GM18507 (cell line): ENCODE measurements around the gene C1orf21.

Experiments
- DNase-seq: peaks from one replicate; pipeline ENCODE4 v3.0.0; 2011; ENCODE audit warnings: low read depth; ENCODE audit not compliant: insufficient read length; ENCODE audit errors: extremely low spot score
- FAIRE-seq: peaks from 2 replicates; lab custom pipeline; 2011; peaks lifted over from hg19 to GRCh38; lab: Jason Lieb, UNC

The C1orf21 gene

DNA sequence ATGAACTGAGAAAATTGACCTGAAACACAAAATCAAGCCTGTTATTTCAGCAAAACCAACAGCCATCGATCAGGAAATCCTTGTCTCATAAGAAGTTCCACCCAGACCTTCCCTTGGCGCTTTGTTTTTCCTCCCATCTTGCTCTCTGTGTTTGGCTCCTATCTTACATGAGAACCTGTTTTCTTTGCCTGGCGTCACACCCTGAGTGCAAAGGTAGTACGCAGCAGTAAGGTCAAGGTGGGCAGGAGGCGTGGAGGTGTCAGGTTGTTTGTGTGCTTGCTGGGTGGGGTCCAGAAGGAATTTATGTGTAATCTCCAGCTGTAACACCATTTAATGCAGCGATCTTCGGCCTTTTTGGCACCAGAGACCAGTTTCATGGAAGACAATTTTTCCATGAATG is 50.5 kb downstream of the C1orf21 start:
- FAIRE-seq (no peak), DNase-seq (no peak)

DNA sequence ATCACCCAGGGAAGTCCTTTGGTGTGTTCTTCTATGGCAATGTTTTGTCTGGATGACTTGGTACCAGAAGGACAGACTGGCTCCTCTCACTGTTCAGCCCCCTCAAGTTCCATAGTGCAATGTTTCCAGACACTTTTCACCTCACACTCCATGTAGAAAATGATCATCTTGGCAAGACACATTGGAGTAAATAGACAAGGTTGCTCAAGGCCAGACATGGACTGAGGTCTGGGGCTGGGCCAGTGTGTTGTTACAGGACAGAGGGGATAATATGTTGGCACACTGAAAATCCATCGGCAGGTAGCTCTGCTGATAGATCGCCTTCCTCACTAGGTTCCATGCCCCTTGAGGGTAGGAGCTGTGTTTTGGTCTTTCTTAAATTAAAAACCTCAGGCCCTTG is 51.5 kb downstream of the C1orf21 start:
- no peak for DNase-seq
- FAIRE-seq, result no peak

GRCh38 chr1:184442260-184442659 is 55.4 kb downstream of the C1orf21 start:
- DNase-seq (no peak), FAIRE-seq (no peak)

DNA sequence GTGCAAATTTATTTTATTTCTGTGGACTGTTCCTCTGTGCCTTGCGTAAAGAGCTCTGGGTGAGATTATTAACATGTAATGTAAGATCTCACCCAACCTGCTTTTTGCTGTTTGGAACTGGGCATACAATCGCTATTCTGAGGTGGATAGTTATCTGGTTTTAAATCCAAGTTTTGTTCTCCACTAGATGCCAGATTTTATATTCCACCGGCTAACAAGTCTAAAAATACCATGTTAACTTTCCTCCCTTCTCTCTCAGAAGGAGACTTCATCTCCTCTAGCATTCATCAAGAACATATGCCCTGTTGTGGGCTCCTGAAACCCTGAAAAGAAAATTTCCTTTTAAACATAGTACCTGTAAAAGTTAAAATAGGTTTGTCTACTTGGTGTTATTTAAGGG is 56.4 kb downstream of the C1orf21 start:
- FAIRE-seq, result no peak
- no peak for DNase-seq

DNA sequence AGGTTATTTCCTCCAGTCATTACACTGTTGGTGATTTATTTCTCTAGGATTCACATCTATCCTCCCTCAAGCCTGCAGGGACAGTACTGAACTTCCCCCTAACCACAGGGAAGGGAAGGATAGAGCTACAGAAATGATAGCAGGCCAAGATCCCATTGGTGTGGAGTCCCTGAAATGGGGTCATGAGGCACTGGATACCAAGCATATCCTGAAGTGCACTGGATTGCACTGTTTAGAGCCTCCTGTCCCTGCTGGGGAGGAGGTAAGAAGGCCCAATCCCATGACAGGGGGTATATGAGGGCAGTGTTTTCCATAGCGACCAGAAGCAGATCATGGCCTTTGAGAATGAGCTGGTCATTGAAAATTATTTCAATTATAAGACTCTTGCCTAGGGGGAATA is 56.8 kb downstream of the C1orf21 start:
- no peak for DNase-seq
- FAIRE-seq, result no peak

DNA sequence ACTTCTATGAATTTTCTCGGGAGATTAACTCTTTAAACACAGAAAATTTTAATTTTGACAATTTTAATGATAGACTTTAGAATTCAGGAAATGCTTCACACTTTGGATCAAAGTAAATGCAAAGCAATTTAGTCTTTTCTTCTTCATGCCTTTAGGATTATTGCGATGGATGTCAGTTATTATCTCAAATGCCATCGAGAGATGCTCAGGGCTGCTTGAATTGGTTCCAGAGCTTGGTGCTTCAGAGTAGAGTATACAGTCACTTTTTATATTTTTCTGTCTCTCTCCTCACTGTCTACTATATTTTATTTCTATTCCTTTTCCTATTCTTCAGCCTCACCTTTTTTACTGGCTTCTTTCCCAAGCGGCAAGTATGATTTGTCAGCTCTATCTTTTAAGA is 59.2 kb downstream of the C1orf21 start:
- FAIRE-seq, result no peak
- no peak for DNase-seq

- FAIRE-seq (no peak), DNase-seq (no peak)
Observed at GRCh38 chr1:184447651-184448185, 60.9 kb downstream of the C1orf21 start.

GRCh38 chr1:184449916-184450315 is 63.1 kb downstream of the C1orf21 start:
- DNase-seq (no peak), FAIRE-seq (no peak)

GRCh38 chr1:184455786-184456185 is 69.0 kb downstream of the C1orf21 start:
- FAIRE-seq (no peak), DNase-seq (no peak)

GRCh38 chr1:184456189-184456588 is 69.4 kb downstream of the C1orf21 start:
- DNase-seq, result no peak
- FAIRE-seq, result no peak

DNA sequence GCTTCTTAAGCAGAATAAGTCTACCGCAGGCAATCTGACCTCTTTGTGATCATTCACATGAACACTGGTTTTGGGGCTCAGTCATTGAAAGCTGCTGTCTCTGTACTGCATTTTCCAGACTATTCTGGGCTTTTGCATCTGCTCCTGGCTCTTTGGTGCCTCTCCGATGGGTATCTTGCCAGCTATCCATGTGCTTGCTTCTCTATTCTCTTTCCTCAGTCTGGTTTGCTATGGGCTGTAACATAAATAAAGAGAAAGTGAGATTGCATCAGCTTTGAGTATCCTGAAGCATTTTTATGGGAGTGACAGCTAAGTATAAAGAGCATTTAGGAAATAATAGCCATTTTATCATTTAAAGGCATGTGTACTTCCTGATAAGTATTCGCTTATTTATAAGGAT is 70.7 kb downstream of the C1orf21 start:
- DNase-seq (no peak), FAIRE-seq (no peak)

DNA sequence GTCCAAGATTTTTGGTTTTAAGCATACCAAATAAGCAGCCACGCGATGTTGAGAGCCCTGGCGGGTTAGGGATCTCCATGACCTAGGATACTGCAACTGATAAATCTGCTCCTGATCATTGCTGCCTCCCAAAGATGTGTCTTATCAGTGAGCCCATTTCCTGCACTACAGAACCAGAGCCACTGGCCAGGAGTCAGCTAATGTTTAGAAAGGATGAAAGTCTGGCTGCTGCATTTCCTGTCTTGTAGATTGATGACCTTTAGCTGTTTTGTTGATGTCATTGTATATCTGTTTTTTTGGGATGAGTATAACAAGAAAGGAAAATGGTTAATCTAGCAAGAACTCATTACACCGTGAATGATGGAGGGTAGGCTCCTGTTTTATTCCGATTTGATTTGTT is 74.5 kb downstream of the C1orf21 start:
- DNase-seq, result no peak
- FAIRE-seq, result no peak

DNA sequence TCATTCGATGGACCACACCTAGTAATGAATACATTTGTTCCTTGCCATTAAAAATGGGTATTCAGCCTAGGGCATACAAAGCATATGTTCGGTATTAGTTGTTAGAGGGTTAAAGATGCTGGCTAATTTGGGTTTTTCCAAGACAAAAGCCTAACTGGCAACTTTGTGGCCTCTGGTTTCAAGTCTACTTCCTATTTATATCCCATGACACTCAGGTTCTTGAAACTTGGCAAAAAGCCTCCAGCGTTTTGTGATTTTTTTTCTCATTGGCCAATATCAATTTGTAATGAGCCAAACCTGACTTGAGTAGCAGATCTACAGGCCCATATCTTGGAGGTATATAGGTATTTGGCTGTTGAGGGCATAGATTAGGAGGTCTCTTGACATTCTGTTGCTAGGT is 75.3 kb downstream of the C1orf21 start:
- DNase-seq (no peak), FAIRE-seq (no peak)

DNA sequence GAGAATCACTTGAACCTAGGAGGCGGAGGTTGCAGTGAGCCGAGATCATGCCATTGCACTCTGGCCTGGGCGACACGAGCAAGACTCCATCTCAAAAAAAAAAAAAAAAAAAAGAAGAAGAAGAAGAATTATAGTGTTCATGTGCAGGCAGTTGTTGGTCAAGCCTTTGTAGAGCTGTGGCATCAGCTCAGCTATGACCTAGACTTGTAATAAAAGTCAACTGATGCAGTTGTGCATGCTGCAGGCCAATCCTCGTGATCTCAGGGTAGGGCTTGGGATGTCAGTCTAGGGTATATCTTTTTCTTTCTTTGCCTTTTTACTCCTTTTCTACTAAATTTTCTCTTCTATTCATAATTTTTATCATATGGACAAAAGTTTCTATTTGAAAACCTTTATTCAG is 76.2 kb downstream of the C1orf21 start:
- DNase-seq, result no peak
- FAIRE-seq, result no peak

DNA sequence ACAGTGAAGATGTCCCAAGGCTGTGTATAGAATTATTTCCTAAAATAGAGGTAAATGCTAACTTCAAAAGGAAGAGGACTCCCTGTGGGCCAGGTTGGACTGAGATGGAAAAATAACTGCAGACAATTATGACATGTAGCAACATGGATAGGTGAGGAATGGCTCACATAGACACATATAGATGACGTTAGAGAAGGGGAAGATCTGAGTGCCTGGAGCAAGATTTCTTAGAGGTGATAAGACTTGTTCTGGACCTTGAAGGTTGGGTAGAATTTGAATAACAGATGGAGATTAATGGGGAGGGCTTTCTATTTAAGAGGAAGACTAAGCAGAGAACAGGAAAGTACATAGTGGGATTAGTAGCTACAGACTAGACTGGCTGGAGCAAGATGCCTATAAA is 76.9 kb downstream of the C1orf21 start:
- DNase-seq (no peak), FAIRE-seq (no peak)

- DNase-seq, result no peak
- FAIRE-seq, result no peak
Observed at GRCh38 chr1:184464757-184465156, 77.9 kb downstream of the C1orf21 start.

DNA sequence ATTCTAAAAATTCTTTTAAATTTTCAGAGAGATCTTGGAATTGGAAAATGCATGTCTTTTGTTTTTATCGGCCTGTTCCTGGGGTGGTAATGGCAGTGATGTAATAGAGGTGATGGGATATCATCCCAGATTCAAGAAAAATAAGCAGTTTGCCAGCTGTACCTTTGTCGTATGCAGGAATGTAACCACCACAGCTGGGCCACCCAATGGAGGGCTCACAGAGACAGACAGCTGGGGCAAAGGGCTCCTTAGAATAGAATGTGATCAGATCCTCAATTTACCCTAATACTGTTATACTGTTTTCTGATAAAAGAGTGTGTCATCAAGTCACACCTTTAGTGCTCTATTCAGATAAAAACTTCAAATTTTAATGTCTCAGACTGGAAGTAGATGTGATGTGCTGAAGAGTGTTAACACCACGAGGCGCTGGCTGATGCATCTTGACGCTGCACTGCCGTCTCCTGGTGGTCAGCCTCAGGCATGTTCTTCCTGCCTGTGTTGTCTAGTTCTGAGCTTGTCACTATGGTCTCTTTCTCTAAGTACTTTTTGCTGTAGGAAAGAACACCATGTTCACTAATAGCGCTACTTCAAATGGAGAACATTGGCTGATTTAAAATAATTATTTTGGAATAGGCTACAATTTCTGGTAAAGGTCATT is 78.8 kb downstream of the C1orf21 start:
- DNase-seq, result no peak
- no peak for FAIRE-seq

DNA sequence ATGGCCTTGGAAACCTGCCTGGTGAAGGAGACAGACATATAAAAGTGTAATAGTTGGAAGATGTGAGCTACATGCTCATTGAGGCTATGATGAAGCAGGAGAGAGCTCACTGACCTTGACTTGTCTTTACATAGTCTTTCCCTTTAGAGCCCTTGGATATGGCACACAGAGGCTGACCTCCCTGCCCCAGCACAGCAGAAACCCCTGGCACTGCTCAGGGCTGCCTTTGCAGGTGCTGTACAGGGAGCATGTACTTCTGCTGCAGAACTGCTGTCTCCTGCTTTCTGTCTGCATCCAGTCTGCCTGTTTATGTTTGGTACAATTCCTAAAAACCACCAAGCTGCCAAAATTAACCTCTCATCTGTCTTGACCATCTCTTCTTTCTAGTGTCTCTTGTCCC is 80.5 kb downstream of the C1orf21 start:
- DNase-seq, result no peak
- no peak for FAIRE-seq

DNA sequence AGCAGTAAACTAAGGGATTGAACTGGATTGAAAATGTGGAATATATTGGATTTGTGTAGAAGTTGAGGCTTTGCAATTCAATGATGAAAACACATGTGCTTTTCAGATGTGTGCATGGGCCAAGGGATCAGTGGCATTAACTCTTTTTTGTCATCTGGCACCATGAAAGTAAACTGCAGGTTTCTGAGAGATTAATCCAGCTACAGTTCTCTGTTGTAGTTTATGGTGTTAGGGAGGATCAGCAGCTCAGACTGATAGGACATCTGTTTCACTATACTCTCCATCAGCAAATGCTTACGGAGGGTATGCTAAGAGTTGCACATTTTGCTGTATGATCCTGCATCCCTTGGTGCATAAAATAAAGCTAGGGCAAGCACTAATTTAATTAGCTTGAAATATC is 82.6 kb downstream of the C1orf21 start:
- no peak for FAIRE-seq
- no peak for DNase-seq

GRCh38 chr1:184471686-184472085 is 84.9 kb downstream of the C1orf21 start:
- DNase-seq (no peak), FAIRE-seq (no peak)

- FAIRE-seq (no peak), DNase-seq (no peak)
Observed at GRCh38 chr1:184472136-184472535, 85.3 kb downstream of the C1orf21 start.
